SK-N-SH (cell line): Measurements from ENCODE around the gene TSHZ2. TPM values are rescaled to one million over a fixed set of nuclear protein-coding genes. Genes with fewer than 3 reads are reported as not detected.
"Not testable (repeated sequence)": the region's sequence is repeated elsewhere in the genome, so short reads cannot be mapped to it uniquely, and the experiment has no call there.

Experiments used
- CTCF ChIA-PET: fragments of 300-600, 350-600 bp; formaldehyde crosslinking; extraction: SDS; loops from one replicate; lab custom pipeline; 2021; lab: Yijun Ruan, JAX
- POLR2A ChIA-PET: fragments of 350-600 bp; sonication (Branson Sonifier 250); formaldehyde crosslinking; extraction: SDS; loops from one replicate; lab custom pipeline; 2020; ENCODE audit warnings: antibody characterized with exemption, inconsistent platforms; lab: Yijun Ruan, JAX
- DNase-seq: peaks from one replicate; pipeline ENCODE4 v3.0.0; 2012
- H2AFZ ChIP-seq: fragments of 200-600 bp; sonication (generic); 2 replicates; pipeline ENCODE4 v1.8.1; 2016; ENCODE audit warnings: antibody characterized with exemption, mild to moderate bottlenecking, low read depth
- H3F3A ChIP-seq: fragments of 200-600 bp; sonication (generic); replicated peaks from 2 replicates; pipeline ENCODE3; 2016; ENCODE audit warnings: antibody characterized with exemption, mild to moderate bottlenecking; ENCODE audit not compliant: insufficient read depth
- H3K27ac ChIP-seq, 2 experiments: fragments of 200-500 bp in 1 of 2; fragments of 200-600 bp in 1 of 2; sonication (Bioruptor generic) in 1 of 2; sonication (generic), shearing (Covaris generic) in 1 of 2; 2 replicates each; pipeline versions ENCODE4 v1.5.1 to v1.6.1; 2014 to 2016; ENCODE audit warnings: low read depth in 2 of 2, inconsistent platforms in 1 of 2, low read length in 1 of 2, mild to moderate bottlenecking in 1 of 2, mixed read lengths in 1 of 2
- H3K27me3 ChIP-seq: fragments of 200-600 bp; sonication (generic), shearing (Covaris generic); 2 replicates; pipeline ENCODE4 v1.6.1; 2016; ENCODE audit warnings: mixed run types; ENCODE audit not compliant: insufficient read depth
- H3K36me3 ChIP-seq, 2 experiments: fragments of 200-500 bp in 1 of 2; fragments of 200-600 bp in 1 of 2; sonication (Bioruptor generic) in 1 of 2; sonication (generic) in 1 of 2; replicated peaks in 1 of 2; 2 replicates each; pipeline versions ENCODE3 to v1.5.1; 2014 to 2016; ENCODE audit warnings: low read length in 1 of 2, mild to moderate bottlenecking in 1 of 2; ENCODE audit not compliant: insufficient read depth in 2 of 2, control insufficient read depth in 1 of 2
- H3K4me1 ChIP-seq, 2 experiments: fragments of 200-500 bp in 1 of 2; fragments of 200-600 bp in 1 of 2; sonication (Bioruptor generic) in 1 of 2; sonication (generic), shearing (Covaris generic) in 1 of 2; 2 replicates each; pipeline versions ENCODE4 v1.5.1 to v1.6.1; 2014 to 2016; ENCODE audit warnings: low read depth in 1 of 2, low read length in 1 of 2, mixed run types in 1 of 2; ENCODE audit not compliant: insufficient read depth in 2 of 2, control insufficient read depth in 1 of 2
- H3K4me2 ChIP-seq: fragments of 200-600 bp; sonication (generic), shearing (Covaris generic); 2 replicates; pipeline ENCODE4 v1.6.1; 2017; ENCODE audit warnings: mixed run types
- H3K4me3 ChIP-seq, 2 experiments: fragments of 200-500 bp in 1 of 2; fragments of 200-600 bp in 1 of 2; sonication (Bioruptor generic) in 1 of 2; sonication (generic), shearing (Covaris generic) in 1 of 2; 2 replicates each; pipeline versions ENCODE4 v1.5.1 to v1.8.1; 2014 to 2016; ENCODE audit warnings: low read depth in 2 of 2, inconsistent platforms in 1 of 2, low read length in 1 of 2, mild to moderate bottlenecking in 1 of 2, mixed read lengths in 1 of 2, moderate library complexity in 1 of 2
- H3K79me2 ChIP-seq: fragments of 200-600 bp; sonication (generic); 2 replicates; pipeline ENCODE4 v1.8.1; 2017; ENCODE audit warnings: mild to moderate bottlenecking; ENCODE audit not compliant: insufficient read depth
- H3K9ac ChIP-seq: fragments of 200-600 bp; sonication (generic); 2 replicates; pipeline ENCODE4 v1.6.1; 2017; ENCODE audit warnings: mixed run types
- H3K9me2 ChIP-seq: fragments of 200-600 bp; sonication (generic); 2 replicates; pipeline ENCODE4 v1.6.1; 2017; ENCODE audit warnings: mixed run types
- H3K9me3 ChIP-seq: fragments of 200-600 bp; sonication (generic); 2 replicates; pipeline ENCODE4 v1.6.1; 2017; ENCODE audit warnings: mixed run types, mild to moderate bottlenecking, moderate library complexity
- H4K20me1 ChIP-seq: fragments of 200-600 bp; sonication (generic); 2 replicates; pipeline ENCODE4 v1.6.1; 2017; ENCODE audit warnings: mild to moderate bottlenecking, mixed run types; ENCODE audit not compliant: insufficient read depth
- ELF1 ChIP-seq: IDR thresholded peaks from 2 replicates; pipeline ENCODE4 v1.4.0; 2012
- FOSL2 ChIP-seq: IDR thresholded peaks from 2 replicates; pipeline ENCODE4 v1.4.0; 2012; ENCODE audit warnings: low read depth, mild to moderate bottlenecking, moderate library complexity, borderline replicate concordance
- FOXJ3 ChIP-seq: sonication (generic); formaldehyde crosslinking; IDR thresholded peaks from 2 replicates; pipeline ENCODE4 v1.5.1; 2020; ENCODE audit warnings: mild to moderate bottlenecking, missing genetic modification reagents
- FOXM1 ChIP-seq: IDR thresholded peaks from 2 replicates; pipeline ENCODE4 v1.4.0; 2012; ENCODE audit warnings: low read depth, mild to moderate bottlenecking
- NFIC ChIP-seq: IDR thresholded peaks from 2 replicates; pipeline ENCODE4 v1.4.0; 2012; ENCODE audit warnings: borderline replicate concordance
- RAD21 ChIP-seq: IDR thresholded peaks from 2 replicates; pipeline ENCODE4 v1.6.1; 2012; ENCODE audit warnings: mild to moderate bottlenecking, low read length
- SMC3 ChIP-seq: IDR thresholded peaks from 2 replicates; pipeline ENCODE4 v1.6.1; 2012; ENCODE audit warnings: low read depth, low read length, improper control_type of control experiment
- TAF1 ChIP-seq: IDR thresholded peaks from 2 replicates; pipeline ENCODE4 v1.6.1; 2012; ENCODE audit warnings: low read depth, mild to moderate bottlenecking, low read length, moderate library complexity, borderline replicate concordance
- WGBS: methylation state at CpG from one replicate; pipeline ENCODE4 v1.1.6; 2017; ENCODE audit warnings: low lambda C conversion rate; 5-methylcytosine and 5-hydroxymethylcytosine counted together
- polyA plus RNA-seq, 3 experiments: library from polyadenylated mRNA; depleted of rRNA; stranded (reverse); fragments of >200 nt; gene quantifications; 2 replicates each; pipeline ENCODE4 v1.2.3, GENCODE V29; 2012
- TF ChIP-seq, protein P1 (sequence below): fragments of 150-350 bp; IDR thresholded peaks from 2 replicates; pipeline ENCODE4 v1.6.1; 2016; ENCODE audit warnings: mild to moderate bottlenecking, low read depth, low read length
- TF ChIP-seq, protein P2 (sequence below): IDR thresholded peaks from 2 replicates; pipeline ENCODE4 v1.4.0; 2012; ENCODE audit warnings: low read depth, borderline replicate concordance
- TF ChIP-seq, protein P3 (sequence below): fragments of 150-350 bp; IDR thresholded peaks from 2 replicates; pipeline ENCODE4 v1.6.1; 2017; ENCODE audit warnings: antibody characterized with exemption, low read length, low read depth, borderline replicate concordance
- TF ChIP-seq, protein P4 (sequence below): fragments of 200-600 bp; sonication (generic); IDR thresholded peaks from 2 replicates; pipeline ENCODE4 v1.6.1; 2017; ENCODE audit warnings: antibody characterized with exemption, mild to moderate bottlenecking, moderate library complexity

Gene TSHZ2
- polyA plus RNA-seq, 1 of the 3 experiments (the other 2 are of a cell fraction), result 0.13 TPM

DNA sequence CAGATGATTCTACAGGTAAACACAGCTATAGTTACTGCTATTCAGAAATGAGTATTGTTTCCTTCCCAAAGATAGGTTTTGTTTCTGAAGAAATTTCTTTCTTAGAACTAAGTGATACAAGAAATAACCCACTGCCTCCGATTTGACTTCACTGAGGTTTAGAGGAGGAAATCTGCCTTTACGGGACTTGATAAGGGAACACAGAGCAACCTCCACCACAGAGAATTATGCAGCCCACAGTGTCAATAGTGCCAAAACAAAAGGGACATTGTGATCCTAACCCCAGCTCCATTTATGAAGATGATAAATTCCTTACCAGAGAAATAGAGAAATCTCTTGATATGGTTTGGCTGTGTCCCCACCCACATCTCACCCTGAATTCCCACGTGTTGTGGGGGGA lies 456.8 kb downstream of the TSHZ2 start:
- Histone ChIP-seq H3K4me3 (no peak overlapping the region), H3K9me3 (no peaks in the 10 kb centered on the region), H3F3A (no peaks in the 10 kb centered on the region), H2AFZ (no peak overlapping the region), H3K4me1 (no peaks in the 10 kb centered on the region), H3K27me3 (no peaks in the 10 kb centered on the region), H3K36me3 (no peaks in the 10 kb centered on the region), H3K9ac (no peak overlapping the region), H3K27ac (no peak overlapping the region), H3K9me2 (no peaks in the 10 kb centered on the region), H3K79me2 (no peaks in the 10 kb centered on the region), H4K20me1 (no peaks in the 10 kb centered on the region), H3K4me2 (no peak overlapping the region)
- WGBS, result 30% methylated on average over 3 of the region's 3 CpGs
- POLR2A ChIA-PET, result no interaction called here
- no peak for TF ChIP-seq ELF1
- TF ChIP-seq FOSL2, result no peak
- TF ChIP-seq RAD21, result no peak
- DNase-seq, result no peak
- CTCF ChIA-PET, result no interaction called here

DNA sequence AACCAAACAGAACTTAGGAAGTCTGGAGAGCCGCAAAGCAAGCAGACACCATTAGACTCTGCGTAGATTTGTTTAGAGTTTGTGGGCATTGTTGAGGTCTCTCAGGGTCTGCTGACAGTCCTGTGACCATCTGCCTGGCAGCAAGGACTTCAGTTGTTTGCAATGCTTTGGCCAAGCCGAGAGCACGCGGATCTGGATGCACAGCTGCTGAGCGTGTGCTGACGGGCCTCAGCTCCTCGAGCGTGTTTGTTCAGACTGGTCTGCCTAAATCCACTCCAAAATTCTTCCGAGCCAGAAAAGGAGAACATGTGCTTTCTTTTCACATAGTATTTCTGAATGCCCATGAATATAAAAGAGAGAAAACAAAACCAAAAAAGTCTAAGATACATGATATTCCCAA lies 462.5 kb downstream of the TSHZ2 start:
- no peaks in the 10 kb centered on the region for H3K4me1 ChIP-seq
- no peaks in the 10 kb centered on the region for H3K27me3 ChIP-seq
- no peak for DNase-seq
- H3K79me2 ChIP-seq, result no peaks in the 10 kb centered on the region
- no peaks in the 10 kb centered on the region for H4K20me1 ChIP-seq
- no peaks in the 10 kb centered on the region for H3K9me2 ChIP-seq
- H3F3A ChIP-seq, result no peaks in the 10 kb centered on the region
- POLR2A ChIA-PET, result no interaction called here
- no peak overlapping the region for H2AFZ ChIP-seq
- CTCF ChIA-PET, result no interaction called here
- H3K9ac ChIP-seq, result no peak overlapping the region
- no peaks in the 10 kb centered on the region for H3K9me3 ChIP-seq
- WGBS, result 77% methylated on average over 10 of the region's 10 CpGs
- no peak for TF ChIP-seq NFIC
- TF ChIP-seq TAF1, result no peak
- TF ChIP-seq FOXJ3 (CRISPR knock-in tag), result no peak
- TF ChIP-seq, protein P1, sequence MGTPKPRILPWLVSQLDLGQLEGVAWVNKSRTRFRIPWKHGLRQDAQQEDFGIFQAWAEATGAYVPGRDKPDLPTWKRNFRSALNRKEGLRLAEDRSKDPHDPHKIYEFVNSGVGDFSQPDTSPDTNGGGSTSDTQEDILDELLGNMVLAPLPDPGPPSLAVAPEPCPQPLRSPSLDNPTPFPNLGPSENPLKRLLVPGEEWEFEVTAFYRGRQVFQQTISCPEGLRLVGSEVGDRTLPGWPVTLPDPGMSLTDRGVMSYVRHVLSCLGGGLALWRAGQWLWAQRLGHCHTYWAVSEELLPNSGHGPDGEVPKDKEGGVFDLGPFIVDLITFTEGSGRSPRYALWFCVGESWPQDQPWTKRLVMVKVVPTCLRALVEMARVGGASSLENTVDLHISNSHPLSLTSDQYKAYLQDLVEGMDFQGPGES, result no peak
- no peak for TF ChIP-seq SMC3
- TF ChIP-seq, protein P2, sequence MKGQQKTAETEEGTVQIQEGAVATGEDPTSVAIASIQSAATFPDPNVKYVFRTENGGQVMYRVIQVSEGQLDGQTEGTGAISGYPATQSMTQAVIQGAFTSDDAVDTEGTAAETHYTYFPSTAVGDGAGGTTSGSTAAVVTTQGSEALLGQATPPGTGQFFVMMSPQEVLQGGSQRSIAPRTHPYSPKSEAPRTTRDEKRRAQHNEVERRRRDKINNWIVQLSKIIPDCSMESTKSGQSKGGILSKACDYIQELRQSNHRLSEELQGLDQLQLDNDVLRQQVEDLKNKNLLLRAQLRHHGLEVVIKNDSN, result no peak
- TF ChIP-seq, protein P3, sequence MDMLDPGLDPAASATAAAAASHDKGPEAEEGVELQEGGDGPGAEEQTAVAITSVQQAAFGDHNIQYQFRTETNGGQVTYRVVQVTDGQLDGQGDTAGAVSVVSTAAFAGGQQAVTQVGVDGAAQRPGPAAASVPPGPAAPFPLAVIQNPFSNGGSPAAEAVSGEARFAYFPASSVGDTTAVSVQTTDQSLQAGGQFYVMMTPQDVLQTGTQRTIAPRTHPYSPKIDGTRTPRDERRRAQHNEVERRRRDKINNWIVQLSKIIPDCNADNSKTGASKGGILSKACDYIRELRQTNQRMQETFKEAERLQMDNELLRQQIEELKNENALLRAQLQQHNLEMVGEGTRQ, result no peak
- no peak for TF ChIP-seq FOXM1
- TF ChIP-seq, protein P4, sequence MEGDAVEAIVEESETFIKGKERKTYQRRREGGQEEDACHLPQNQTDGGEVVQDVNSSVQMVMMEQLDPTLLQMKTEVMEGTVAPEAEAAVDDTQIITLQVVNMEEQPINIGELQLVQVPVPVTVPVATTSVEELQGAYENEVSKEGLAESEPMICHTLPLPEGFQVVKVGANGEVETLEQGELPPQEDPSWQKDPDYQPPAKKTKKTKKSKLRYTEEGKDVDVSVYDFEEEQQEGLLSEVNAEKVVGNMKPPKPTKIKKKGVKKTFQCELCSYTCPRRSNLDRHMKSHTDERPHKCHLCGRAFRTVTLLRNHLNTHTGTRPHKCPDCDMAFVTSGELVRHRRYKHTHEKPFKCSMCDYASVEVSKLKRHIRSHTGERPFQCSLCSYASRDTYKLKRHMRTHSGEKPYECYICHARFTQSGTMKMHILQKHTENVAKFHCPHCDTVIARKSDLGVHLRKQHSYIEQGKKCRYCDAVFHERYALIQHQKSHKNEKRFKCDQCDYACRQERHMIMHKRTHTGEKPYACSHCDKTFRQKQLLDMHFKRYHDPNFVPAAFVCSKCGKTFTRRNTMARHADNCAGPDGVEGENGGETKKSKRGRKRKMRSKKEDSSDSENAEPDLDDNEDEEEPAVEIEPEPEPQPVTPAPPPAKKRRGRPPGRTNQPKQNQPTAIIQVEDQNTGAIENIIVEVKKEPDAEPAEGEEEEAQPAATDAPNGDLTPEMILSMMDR, result no peak
- no peaks in the 10 kb centered on the region for H3K36me3 ChIP-seq
- no peak overlapping the region for H3K4me2 ChIP-seq
- H3K4me3 ChIP-seq, result no peak overlapping the region
- H3K27ac ChIP-seq, result no peak overlapping the region

DNA sequence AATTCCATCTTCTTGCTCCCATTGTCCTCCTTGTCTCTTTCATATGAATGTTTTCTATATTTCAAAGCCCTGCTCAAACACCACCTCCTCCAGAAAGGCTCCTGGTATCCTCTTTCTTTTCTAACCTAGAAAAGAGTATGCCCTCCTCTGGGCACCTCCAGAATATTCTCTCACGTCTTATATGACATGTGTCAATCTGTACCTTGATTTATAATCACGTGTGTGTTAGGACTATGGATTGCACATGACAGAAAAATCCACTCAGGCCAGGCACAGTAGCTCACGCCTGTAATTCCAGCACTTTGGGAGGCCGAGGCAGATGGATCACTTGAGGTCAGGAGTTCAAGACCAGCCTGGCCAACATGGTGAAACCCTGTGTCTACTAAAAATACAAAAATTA lies 464.8 kb downstream of the TSHZ2 start:
- H3K27ac ChIP-seq, H3K9ac ChIP-seq, DNase-seq, H3K4me2 ChIP-seq, H3K4me1 ChIP-seq, H3F3A ChIP-seq, H3K4me3 ChIP-seq, H4K20me1 ChIP-seq, H3K27me3 ChIP-seq, H3K79me2 ChIP-seq, H3K9me3 ChIP-seq, POLR2A ChIA-PET, H3K9me2 ChIP-seq, H3K36me3 ChIP-seq, H2AFZ ChIP-seq: not testable (repeated sequence)
- CTCF ChIA-PET, result interaction anchor here (0.6 kb wide), 1 partner anchor 96 kb away, joined by 3 read pairs; no protein-coding TSS in a partner anchor
- WGBS, result 36% methylated on average over 4 of the region's 4 CpGs
